Osteoblast (primary cell): Measurements from ENCODE around the gene TFPI. TPM values are rescaled to one million over a fixed set of nuclear protein-coding genes. Genes with fewer than 3 reads are reported as not detected.

Source experiments
- DNase-seq: peaks from one replicate; pipeline ENCODE4 v3.0.0; 2011; ENCODE audit warnings: low spot score, mixed read lengths; ENCODE audit not compliant: insufficient read length; ENCODE audit errors: missing footprints
- H2AFZ ChIP-seq: 2 replicates; pipeline ENCODE4 v1.6.0; 2011; ENCODE audit warnings: mild to moderate bottlenecking, low read length
- H3K27ac ChIP-seq: 2 replicates; pipeline ENCODE4 v1.5.1; 2011; ENCODE audit warnings: mild to moderate bottlenecking, low read depth, low read length, moderate library complexity
- H3K27me3 ChIP-seq: 2 replicates; pipeline ENCODE4 v1.6.0; 2012; ENCODE audit warnings: mild to moderate bottlenecking, control low read depth, inconsistent platforms, low read length, moderate library complexity; ENCODE audit not compliant: insufficient read depth
- H3K36me3 ChIP-seq: 2 replicates; pipeline ENCODE4 v1.5.1; 2011; ENCODE audit warnings: mild to moderate bottlenecking, low read length, control low read depth, moderate library complexity; ENCODE audit not compliant: insufficient read depth
- H3K4me1 ChIP-seq: 2 replicates; pipeline ENCODE4 v1.5.1; 2011; ENCODE audit warnings: mild to moderate bottlenecking, low read length, control low read depth, moderate library complexity; ENCODE audit not compliant: insufficient read depth
- H3K4me2 ChIP-seq: 2 replicates; pipeline ENCODE4 v1.6.0; 2011; ENCODE audit warnings: mild to moderate bottlenecking, low read length; ENCODE audit not compliant: insufficient read depth
- H3K4me3 ChIP-seq: fragments of 200-600 bp; sonication (generic); 3 replicates; pipeline ENCODE4 v1.5.1; 2012; ENCODE audit warnings: mild to moderate bottlenecking, low read length, inconsistent platforms; ENCODE audit not compliant: insufficient read depth
- H3K79me2 ChIP-seq: 2 replicates; pipeline ENCODE4 v1.6.0; 2012; ENCODE audit warnings: mild to moderate bottlenecking, low read length, control low read depth, inconsistent platforms; ENCODE audit not compliant: insufficient read depth
- H3K9me3 ChIP-seq: 2 replicates; pipeline ENCODE4 v1.5.1; 2011; ENCODE audit warnings: low read depth, low read length, control low read depth
- H4K20me1 ChIP-seq: 2 replicates; pipeline ENCODE4 v1.6.0; 2012; ENCODE audit warnings: mild to moderate bottlenecking, low read length, control low read depth; ENCODE audit not compliant: insufficient read depth
- CTCF ChIP-seq: IDR thresholded peaks from 2 replicates; pipeline ENCODE4 v1.5.1; 2011; ENCODE audit warnings: mild to moderate bottlenecking, low read depth, low read length, moderate library complexity; ENCODE audit errors: extremely low read depth
- total RNA-seq: library from RNA; depleted of rRNA; stranded (reverse); fragments of >200 nt; gene quantifications from 2 replicates; pipeline ENCODE4 v1.2.3, GENCODE V29; 2012

Gene TFPI
- total RNA-seq, 1 donor, result 123 TPM

- no peaks in the 10 kb centered on the region for H3K9me3 ChIP-seq
- H4K20me1 ChIP-seq, result no peaks in the 10 kb centered on the region
- H3K79me2 ChIP-seq, result no peaks in the 10 kb centered on the region
- H3K4me2 ChIP-seq, result no peak overlapping the region
- no peak overlapping the region for H3K27ac ChIP-seq
- no peak for DNase-seq
- no peaks in the 10 kb centered on the region for H3K27me3 ChIP-seq
- peaks cover 26% of the 10 kb centered on the region for H3K4me1 ChIP-seq
- H2AFZ ChIP-seq, result peak overlapping the region; percentile 11
- no peak for TF ChIP-seq CTCF
- H3K36me3 ChIP-seq, result no peaks in the 10 kb centered on the region
- no peak overlapping the region for H3K4me3 ChIP-seq
Measured at GRCh38 chr2:187577310-187577709, 23.1 kb upstream of the TFPI start.

- TF ChIP-seq CTCF, result no peak
- H3K79me2 ChIP-seq, result no peaks in the 10 kb centered on the region
- peaks cover 26% of the 10 kb centered on the region for H3K4me1 ChIP-seq
- H3K4me2 ChIP-seq, result no peak overlapping the region
- no peaks in the 10 kb centered on the region for H3K9me3 ChIP-seq
- H3K4me3 ChIP-seq, result no peak overlapping the region
- H2AFZ ChIP-seq, result peak overlapping the region; percentile 11
- no peaks in the 10 kb centered on the region for H3K27me3 ChIP-seq
- DNase-seq, result no peak
- H3K27ac ChIP-seq, result no peak overlapping the region
- no peaks in the 10 kb centered on the region for H4K20me1 ChIP-seq
- H3K36me3 ChIP-seq, result no peaks in the 10 kb centered on the region
Measured at GRCh38 chr2:187576906-187577305, 22.7 kb upstream of the TFPI start.

DNA sequence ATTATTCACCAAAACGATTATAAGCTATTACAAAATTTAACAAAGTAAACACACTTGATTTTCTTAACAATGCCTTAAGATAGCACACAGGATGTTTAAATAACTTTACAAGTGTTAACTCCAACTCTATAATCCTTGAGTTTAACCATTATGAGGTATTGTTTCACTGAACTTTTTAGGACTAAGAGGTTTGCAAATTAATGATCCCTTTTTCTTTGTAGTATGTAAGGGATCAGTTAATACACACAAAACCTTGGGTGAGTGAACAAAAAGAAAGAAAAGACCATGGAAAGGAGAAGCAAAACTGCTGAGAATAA is 21.5 kb upstream of the TFPI start:
- peak overlapping the region; percentile 76 for H2AFZ ChIP-seq
- no peak overlapping the region for H3K4me3 ChIP-seq
- H3K4me2 ChIP-seq, result no peak overlapping the region
- no peak for TF ChIP-seq CTCF
- no peak for DNase-seq
- H3K79me2 ChIP-seq, result no peaks in the 10 kb centered on the region
- no peaks in the 10 kb centered on the region for H4K20me1 ChIP-seq
- H3K36me3 ChIP-seq, result no peaks in the 10 kb centered on the region
- H3K9me3 ChIP-seq, result no peaks in the 10 kb centered on the region
- H3K27ac ChIP-seq, result peak overlapping the region; percentile 71
- H3K27me3 ChIP-seq, result no peaks in the 10 kb centered on the region
- H3K4me1 ChIP-seq, result peaks cover 20% of the 10 kb centered on the region

DNA sequence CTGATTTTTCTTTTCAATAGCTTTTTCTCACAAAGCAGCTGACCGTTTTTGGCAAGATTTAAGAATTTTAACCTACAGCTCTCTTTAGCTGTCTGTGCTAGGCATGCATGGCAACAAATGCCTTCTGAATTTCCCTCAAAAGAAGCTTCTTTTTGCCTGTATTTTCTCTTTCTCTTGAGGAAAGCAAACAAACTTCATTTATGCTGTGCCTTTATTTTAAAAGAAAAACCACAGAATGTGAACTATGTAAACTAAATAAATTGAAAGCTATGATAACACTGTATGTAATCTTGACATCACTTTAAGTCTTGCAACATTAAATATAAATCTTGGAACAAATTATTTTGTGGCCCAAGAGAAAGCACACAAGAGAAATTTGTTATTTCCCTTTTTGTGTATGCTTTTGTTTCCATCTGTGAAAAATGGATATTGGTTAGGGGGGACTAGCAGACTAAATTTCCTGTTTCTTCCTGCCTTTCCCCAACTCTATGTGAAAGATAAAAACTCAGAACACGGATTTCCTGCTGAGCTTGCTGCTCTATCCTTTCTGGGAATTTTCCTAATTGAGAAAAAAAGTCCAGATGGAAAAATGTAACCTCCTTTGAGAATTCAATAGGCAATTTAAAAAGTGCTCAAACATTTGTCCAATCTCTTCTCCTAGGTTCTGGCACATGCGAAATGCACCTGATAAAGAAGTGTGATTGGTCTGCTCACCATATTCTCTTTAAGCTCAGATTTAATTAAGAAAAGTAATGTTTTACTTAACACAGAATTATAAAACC is 20.9 kb upstream of the TFPI start:
- no peak for DNase-seq
- H3K27ac ChIP-seq, result peak overlapping the region; percentile 71
- no peaks in the 10 kb centered on the region for H3K79me2 ChIP-seq
- H3K4me3 ChIP-seq, result peak overlapping the region; percentile 20
- peaks cover 15% of the 10 kb centered on the region for H3K4me1 ChIP-seq
- H3K9me3 ChIP-seq, result no peaks in the 10 kb centered on the region
- H3K36me3 ChIP-seq, result no peaks in the 10 kb centered on the region
- no peaks in the 10 kb centered on the region for H3K27me3 ChIP-seq
- peak overlapping the region; percentile 76 for H2AFZ ChIP-seq
- no peaks in the 10 kb centered on the region for H4K20me1 ChIP-seq
- TF ChIP-seq CTCF, result no peak
- H3K4me2 ChIP-seq, result peak overlapping the region; percentile 64
